ENCODE results near the gene VANGL1.

The VANGL1 gene

GRCh38 chr1:115744646-115745275, 103.0 kb downstream of the VANGL1 start:
- DNase-seq (ENCODE audit: low read depth): no peak

- no peak for DNase-seq (ENCODE audit: low read depth)
These were observed 104.4 kb downstream of the VANGL1 start for GRCh38 chr1:115746021-115746690.

All from EH (cell line).